Stimulated activated CD4-positive, alpha-beta T cell treated with anti-CD3 and anti-CD28 coated beads, Interleukin-1b, Interleukin-23, amount 100 ng/mL, for 24 hours (primary cell): ENCODE measurements around the gene HPS3.
A peak's percentile ranks its signal among the peaks of the same experiment; 100 is the strongest.
"Not testable (repeated sequence)": the region's sequence is repeated elsewhere in the genome, so short reads cannot be mapped to it uniquely, and the experiment has no call there.

Source experiments
- DNase-seq, 4 experiments: peaks; one replicate each; pipeline ENCODE4 v3.0.0-alpha.2; 2020; ENCODE audit warnings: low read depth in 4 of 4, low spot score in 1 of 4

Gene HPS3, protein sequence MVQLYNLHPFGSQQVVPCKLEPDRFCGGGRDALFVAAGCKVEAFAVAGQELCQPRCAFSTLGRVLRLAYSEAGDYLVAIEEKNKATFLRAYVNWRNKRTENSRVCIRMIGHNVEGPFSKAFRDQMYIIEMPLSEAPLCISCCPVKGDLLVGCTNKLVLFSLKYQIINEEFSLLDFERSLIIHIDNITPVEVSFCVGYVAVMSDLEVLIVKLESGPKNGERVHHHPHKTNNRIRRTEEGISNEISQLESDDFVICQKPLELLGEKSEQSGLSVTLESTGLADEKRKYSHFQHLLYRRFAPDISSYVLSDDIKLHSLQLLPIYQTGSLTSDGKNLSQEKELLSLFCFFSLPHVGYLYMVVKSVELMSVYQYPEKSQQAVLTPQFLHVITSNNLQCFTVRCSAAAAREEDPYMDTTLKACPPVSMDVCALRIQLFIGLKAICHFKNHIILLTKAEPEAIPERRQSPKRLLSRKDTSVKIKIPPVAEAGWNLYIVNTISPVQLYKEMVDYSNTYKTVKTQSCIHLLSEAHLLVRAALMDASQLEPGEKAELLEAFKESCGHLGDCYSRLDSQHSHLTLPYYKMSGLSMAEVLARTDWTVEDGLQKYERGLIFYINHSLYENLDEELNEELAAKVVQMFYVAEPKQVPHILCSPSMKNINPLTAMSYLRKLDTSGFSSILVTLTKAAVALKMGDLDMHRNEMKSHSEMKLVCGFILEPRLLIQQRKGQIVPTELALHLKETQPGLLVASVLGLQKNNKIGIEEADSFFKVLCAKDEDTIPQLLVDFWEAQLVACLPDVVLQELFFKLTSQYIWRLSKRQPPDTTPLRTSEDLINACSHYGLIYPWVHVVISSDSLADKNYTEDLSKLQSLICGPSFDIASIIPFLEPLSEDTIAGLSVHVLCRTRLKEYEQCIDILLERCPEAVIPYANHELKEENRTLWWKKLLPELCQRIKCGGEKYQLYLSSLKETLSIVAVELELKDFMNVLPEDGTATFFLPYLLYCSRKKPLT

DNA sequence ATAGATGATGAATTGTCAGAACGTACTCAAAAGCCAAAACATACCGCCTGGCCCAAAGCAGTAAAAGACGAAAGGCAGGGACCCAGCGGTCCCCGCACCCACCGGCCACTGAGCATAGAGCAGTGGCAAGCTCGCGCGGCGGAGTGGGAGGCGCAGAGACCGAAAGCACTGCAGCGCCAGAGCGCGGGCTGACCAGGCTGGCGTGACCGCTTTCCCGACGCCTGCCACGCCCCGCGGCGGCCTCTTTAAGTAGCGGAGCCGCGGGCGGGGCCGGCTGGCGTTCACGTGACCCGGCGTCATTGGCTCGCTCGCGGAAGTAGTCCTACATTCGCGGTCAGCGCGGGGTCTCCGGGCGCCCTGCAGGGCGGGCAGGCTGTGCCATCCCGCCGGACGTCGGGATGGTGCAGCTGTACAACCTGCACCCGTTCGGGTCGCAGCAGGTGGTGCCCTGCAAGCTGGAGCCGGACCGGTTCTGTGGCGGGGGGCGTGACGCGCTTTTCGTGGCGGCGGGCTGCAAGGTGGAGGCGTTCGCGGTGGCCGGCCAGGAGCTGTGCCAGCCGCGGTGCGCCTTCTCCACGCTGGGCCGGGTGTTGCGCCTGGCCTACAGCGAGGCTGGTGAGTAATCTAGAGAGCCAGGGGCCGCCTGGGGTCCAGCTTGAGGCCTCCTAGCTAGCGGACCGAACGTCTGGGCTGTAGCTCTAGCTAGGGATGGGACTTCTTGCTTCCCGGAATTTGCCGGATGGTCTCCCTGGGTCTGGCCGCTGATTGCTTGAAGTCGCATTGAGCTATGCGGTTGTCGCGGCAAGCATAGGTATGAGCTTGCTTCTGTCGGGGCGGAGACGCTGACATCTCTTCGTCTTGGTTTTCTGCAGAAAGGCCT lies at the start of gene HPS3:
TSS of gene HPS3 (plus strand) at position 313 of the 880 bp plus-strand sequence. CDS start at position 399, 86 bp downstream.
- DNase-seq: peak; percentile 48 to 79 (median 60)

DNA sequence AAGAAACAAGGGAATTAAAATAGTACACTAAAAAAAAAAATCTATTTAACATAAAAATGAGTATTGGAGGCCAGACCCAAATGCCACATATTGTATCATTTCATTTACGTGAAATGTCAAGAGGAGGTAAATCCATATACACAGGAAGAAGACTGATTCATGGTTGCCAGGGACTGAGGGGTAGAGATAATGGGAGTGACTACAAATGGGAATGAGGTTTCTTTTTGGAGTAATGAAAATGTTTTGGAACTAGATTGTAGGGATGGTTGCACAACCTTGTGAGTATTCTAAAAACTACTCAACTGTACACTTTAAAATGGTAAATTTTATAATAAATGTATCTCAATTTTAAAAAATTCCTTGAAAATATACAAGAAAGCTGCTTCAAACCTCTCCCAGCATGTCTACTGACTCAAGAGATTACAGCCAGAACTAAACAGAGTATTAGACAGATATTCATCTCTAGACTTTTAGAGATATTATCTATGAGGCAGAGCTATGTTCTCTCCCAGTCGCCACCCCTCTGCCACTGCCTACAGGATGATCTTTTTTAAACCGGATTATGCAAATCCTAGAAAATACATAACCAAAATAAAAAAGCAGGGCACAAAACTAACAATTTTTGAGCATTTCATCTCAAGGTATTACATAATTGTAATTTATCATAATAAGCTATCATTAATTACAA lies 49.3 kb upstream of the HPS3 start:
- no peak for DNase-seq

DNA sequence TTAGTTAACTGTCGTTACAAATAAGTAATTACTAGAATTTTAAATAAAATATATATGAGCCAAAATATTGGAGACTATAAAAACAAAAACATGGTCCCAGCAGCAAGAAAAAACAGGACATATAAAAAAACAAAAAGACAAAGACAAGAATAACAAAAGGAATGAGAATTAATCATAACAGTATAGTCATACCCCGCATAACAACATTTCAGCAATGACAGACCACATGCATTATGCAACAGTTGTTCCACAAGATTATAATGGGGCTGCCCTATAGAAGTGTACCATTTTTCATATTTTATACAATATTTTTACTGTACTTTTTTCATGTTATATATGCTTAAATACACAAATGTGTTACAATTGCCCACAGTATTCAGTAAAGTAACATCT lies 48.7 kb upstream of the HPS3 start:
- DNase-seq: no peak

DNA sequence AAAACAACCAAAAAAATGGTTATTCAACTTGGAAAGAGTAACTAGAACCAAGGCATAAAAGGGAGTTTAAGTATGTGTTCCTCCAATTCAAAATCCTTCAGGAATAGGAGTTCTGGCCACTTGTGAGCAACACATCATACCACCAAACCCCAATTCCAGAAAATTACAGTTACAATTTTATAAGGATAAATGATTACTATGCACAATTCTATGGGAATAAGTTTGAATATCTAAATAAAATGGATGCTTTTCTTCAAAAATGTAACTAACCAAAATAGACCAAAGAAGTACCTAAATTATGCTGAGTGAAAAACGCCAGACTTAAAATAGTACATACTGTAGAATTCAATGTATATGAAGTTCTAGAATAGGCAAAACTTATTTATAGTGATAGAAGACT lies 47.7 kb upstream of the HPS3 start:
- DNase-seq: no peak

DNA sequence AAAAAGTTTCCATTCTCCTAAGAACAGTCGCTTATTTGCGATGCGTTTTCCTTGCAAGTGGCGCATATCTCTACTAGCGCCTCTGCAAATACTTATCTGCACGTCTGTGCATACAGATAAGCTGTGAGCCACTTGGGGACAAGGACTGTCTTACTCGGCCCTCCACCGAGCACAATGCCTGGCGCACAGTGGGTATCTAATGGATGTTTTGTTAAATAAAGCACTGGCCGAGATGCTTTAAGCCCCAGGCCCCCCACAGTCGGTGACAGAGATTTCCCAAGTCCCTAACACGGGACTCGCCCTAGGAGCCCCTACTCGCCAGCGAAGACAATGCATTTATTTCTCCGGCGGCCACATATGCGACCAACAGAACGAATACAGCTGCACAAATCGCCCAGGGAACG lies 43.6 kb upstream of the HPS3 start:
- DNase-seq: peak in 1 of 4 experiments; percentile 2

DNA sequence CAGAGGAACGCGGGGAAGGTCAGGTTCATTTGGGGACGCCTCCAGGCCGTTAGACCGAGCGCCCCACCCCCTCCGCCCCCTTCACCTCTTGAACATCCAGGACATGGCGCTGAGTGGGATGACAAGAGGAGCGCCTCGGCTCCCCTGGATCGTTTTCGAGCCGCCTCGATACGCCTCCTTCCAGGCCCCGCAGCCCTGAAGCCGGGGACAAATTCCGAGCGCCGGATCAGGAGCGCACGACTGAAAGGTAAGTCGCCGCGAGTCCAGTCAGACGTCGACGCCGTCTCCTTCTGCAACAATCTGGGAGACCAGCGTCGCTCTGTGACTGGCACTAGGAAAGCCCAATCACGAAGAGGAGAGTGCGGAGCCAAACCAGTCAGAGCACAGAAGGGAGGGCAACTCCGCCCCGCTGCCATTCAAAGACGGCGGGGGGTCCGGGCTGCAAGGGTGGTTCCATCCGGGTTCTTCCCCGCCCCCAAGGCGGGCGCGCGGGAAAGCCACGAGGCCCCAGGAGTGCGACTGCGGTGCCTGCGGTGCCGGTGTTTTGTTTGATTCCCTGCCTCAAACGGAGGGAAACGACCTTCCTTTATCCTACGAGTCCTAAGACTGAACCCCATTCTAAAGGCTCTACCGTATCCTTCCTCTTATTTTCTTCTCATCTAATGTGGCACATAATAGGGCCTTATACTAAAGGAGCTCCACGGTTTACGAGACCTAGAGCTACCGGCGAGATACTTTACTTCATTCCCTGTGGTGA lies 43.0 kb upstream of the HPS3 start, which contains the start of gene HLTF:
TSS of gene HLTF (minus strand) at position 302 of the 757 bp plus-strand sequence. CDS start at position 105, 197 bp downstream.
- peak; percentile 64 to 87 (median 80) for DNase-seq

DNA sequence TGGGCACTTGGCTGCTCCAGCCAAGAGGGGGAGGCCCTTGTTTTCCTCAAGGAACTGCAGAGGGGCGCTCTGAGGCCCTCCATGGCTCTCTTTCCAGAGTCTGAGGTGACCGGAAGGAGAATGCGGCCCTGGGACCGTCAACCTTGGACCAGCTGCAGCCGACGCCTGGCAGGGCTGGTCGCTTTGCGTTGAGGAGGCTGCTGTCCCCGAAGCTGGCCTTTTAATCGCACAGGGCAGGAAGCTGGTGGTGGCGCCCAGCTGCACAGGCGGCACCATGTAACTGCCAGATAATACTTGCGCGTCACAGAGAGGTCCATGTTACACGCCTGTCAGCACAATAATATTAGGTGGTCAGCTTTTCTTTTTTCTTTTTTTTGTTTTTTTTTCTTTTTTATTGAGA lies 42.2 kb upstream of the HPS3 start:
- no peak for DNase-seq

DNA sequence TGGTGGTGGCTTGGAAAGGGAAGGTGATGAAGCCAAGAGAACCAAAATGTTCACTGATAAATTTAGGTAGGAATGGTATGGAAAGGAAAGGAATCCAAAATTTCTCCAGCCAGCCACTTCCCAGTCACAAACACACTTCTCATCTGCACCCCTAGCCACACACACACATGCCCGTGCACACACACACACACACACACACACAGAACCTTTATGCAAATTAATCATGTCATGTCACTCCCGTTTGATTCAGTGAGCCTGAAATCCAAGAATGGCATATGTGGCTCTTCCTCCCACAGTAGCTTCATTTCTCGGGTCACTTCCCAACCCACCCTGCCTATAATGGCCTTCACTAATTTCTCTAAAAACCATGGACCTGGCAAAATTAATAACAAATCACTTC lies 40.0 kb upstream of the HPS3 start:
- DNase-seq: no peak

DNA sequence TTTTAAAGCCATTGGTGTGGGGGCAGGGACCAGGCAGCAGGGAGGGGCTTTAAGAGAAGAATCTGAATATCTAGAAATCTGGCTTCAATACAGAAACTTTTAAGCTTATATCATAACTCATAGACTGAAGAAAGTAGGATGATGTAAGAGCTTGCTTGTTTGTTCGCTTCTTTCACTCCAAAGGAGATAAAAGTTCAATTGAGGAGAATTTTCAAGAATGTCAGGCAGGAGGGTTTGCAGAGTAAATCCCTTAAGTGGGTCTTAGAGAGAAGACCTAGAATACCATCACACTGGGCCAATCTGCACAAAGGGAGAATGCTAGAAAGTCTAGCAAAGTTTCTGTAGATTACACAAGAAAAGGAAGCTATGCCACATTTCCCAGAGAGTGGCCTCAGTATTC lies 39.0 kb upstream of the HPS3 start:
- no peak for DNase-seq

DNA sequence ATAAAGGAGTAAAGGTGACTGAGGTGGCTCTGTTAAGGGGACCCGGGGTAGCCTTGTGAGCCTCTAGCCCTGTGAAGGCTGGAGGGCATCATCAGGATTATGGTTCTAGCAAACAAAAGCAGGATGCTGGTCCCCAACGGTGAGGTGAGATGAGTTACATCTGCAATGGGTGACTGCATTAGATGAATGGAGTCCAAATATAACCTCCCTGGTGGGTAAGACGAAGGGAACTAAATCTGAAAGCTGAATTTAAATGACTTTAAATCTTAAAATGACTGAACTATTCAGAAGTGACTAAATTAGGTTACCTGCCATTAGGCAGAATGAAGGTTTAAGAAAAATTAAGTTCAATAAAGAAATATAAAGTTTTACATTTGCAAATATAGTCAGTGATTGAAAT lies 38.5 kb upstream of the HPS3 start:
- no peak for DNase-seq

DNA sequence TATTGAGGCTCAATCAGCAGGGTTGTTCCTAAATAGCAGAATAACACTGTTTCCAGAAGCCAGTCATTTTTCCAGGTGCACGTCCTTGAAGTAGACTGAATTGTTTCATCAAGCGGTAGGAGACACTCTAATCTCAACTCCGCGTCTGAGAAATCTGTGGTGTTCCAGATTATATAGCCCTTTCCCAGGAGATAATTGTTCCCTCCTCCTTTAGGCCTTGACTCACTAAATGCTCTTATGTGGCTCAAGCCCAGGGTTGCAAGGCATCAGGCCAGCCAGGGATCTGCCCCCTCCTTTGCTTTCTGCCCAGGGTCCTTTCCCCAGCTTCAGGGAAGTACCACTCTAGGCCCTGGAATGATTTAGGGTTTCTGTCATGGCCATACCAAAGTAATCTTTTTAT lies 37.5 kb upstream of the HPS3 start:
- DNase-seq: no peak

DNA sequence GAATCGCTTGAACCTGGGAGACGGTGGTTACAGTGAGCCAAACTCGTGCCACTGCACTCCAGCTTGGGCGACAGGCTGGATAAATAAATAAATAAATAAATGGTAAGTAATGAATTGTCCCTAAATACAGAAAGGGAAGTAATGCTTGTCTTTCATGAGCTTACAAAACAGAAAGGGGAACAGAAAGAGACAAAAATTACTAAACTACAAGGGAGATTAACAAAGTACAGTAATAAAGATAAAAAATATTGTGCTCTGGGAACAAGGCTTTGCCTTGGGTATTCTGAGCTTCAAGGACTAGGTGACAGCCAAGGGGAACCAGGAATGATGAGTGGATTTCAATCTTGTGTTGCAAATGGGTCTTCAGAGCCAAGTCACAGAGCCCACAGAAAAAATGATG lies 34.0 kb upstream of the HPS3 start:
- no peak for DNase-seq

DNA sequence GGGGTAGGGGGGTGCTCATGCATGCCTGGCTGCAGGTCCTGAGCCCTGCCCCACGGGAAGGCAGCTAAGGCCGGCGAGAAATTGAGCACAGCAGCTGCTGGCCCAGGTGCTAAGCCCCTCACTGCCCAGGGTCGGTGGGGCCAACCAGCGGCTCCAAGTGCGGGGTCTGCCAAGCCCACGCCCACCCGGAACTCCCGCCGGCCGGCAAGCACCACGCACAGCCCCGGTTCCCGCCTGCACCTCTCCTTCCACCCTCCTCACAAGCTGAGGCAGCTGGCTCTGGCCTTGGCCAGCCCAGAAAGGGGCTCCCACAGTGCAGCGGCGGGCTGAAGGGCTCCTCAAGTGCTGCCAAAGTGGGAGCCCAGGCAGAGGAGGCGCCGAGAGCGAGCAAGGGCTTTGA lies 31.5 kb upstream of the HPS3 start:
- not testable (repeated sequence) for DNase-seq

DNA sequence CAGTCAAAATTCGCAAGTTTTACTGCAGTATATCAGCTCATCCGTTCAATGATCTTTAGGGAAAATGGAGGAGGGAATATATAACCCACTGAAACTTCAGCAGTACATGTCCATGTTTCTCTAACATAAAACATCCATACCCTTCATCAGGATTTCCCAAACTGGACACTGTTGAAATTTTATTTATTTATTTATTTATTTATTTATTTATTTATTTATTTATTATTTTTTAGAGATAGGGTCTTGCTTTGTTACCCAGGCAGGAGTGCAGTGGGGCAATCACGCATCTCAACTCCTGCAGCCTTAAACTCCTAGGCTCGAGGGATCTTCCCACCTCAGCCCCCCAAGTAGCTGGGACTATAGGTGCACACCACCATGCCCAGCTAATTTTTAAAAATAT lies 28.3 kb upstream of the HPS3 start:
- DNase-seq: no peak

DNA sequence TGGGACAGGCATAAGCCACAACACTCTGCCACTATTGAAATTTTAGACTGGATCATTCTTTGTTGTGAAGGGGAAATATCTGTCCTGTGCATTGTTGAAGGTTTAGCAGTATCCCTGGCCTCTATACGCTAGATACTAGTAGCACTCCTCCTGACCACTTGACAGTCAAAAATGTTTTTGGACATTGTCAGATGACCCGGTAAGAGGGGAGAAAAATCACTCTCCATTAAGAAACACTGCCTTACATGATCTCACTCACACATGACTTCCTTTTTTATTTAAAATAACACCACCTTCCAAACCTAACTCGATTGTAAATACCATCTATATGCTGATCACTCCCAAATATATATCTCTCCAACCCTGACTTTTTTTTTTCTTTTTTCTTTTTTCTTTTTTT lies 27.8 kb upstream of the HPS3 start:
- DNase-seq: no peak

DNA sequence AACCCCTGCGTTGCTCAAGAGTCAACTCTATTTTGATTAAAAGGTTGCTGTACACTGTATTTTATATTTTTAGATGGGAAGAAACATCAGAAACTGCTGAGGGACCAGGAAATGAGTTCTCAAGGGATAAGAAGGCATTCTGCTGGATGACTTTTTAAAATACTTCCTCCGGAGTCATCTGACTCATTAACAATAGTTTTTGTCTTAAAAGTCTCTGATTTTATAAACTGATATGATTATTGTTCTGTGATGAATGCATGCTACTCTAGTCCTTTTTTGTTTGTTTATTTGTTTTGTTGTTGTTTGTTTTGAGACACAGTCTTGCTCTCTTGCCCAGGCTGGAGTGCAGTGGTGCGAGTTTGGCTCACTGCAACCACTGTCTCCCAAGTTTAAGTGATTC lies 25.0 kb upstream of the HPS3 start:
- no peak for DNase-seq

DNA sequence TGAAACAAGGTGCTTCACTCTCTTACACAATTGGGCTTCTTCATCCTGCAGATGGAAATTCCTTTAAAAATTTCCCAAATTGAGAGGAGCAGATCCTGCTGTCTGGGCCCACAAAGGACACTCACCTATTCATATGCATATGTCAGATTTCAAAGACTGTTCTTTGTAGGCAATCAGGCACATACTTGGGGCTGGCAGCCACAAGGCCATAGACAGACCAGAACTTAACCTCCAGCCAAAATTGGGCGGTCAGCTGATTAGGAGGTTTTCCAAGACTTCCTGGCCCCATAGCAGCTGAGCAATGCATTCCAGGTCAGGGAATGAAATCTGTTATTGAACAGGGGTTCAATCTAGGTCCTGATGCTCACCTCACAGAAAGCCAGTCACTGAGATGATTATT lies 15.0 kb upstream of the HPS3 start:
- DNase-seq: no peak

DNA sequence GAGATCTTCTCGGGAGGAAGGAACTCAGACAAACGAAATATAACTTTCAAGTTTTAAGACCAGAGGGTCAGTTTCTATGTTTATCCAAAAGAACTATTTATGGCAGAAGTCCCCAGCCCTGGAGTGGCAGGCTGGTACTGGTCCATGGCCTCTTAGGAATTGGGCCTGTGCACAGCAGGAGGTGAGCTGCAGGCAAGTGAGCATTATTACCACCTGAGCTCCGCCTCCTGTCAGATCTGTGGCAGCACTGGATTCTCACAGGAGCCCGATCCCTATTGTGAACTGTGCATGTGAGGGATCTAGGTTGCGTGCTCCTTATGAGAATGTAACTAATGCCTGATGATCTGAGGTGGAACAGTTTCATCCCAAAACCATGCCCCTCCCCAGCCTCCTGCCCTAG lies 14.3 kb upstream of the HPS3 start:
- no peak for DNase-seq

DNA sequence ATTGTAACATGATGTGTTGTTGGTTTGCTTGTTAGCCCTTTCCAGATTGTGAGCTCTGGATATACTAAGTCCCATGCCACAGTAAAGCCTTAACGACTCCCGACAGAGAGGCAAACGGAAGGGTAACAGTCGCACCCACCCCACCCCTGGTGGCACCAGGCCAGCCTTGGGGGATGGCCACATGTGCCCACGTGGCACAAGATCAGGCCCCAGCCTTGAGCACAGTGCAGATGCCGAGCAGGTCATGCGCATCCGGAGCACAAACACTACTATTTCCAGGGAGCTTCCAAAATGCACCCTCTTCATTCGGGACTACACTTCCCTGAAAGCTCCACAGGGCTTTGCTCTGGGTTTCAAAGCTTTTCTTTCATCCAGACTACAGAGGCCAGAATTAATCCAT lies 10.7 kb upstream of the HPS3 start:
- DNase-seq: no peak

DNA sequence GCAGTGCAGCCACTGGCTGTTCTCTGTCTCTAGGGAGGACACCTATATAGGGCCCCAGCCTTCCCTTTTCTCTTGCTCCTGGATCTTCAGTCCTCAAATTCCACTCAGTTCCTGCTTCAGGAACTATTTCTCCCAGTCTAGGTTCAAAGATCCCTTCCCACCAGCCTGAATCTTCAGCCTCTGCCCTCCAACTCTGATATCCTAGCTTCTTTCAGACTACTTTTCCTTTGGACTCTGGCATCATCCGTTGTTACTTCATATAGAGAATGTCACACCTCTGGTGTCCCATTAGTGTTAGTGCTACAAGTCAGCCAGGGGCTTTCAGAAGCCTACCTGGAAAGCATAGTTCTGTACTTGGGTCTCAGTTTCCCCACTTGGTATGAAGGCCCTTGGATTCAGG lies 10.0 kb upstream of the HPS3 start:
- DNase-seq: no peak
